ENCODE measurements around the gene SLC7A6. TPM values are rescaled to one million over a fixed set of nuclear protein-coding genes. Genes with fewer than 3 reads are reported as not detected.

Gene SLC7A6
- total and polyA plus RNA-seq, 2 of the 8 experiments (the other 6 are each of a cell fraction or from before 2014, with no cell fraction given): 28.0 to 37.8 TPM

- Histone ChIP-seq H3K4me3 (ENCODE audit: extremely low read depth in 1 of 4, insufficient read depth in 2 of 4, low read depth in 3 of 4, low read length in 4 of 4) (no peak overlapping the region), H3K9ac (replicated peaks in 1 of 4; ENCODE audit: extremely low read depth in 1 of 4, low read depth in 3 of 4, low read length in 3 of 4) (no peak overlapping the region), H2BK120ac (replicated peaks; ENCODE audit: low read depth, low read length) (no peak overlapping the region), H4K8ac (ENCODE audit: extremely low read depth, insufficient read depth, low read length) (no peak overlapping the region), H2BK5ac (ENCODE audit: low read depth, low read length) (no peak overlapping the region), H3K56ac (replicated peaks; ENCODE audit: insufficient read length, low read depth, low read length) (no peak overlapping the region), H3K4ac (replicated peaks; ENCODE audit: insufficient read length, low read depth, low read length) (no peak overlapping the region), H4K20me1 (replicated peaks in 1 of 2; ENCODE audit: control insufficient read depth in 1 of 2, insufficient read depth in 2 of 2, low read length in 2 of 2) (no peaks in the 10 kb centered on the region), H3K27me3 (replicated peaks in 1 of 4; ENCODE audit: control insufficient read depth in 3 of 4, extremely low read depth in 1 of 4, insufficient read depth in 3 of 4, low read length in 3 of 4) (no peaks in the 10 kb centered on the region), H3K79me1 (ENCODE audit: low read depth, low read length) (no peaks in the 10 kb centered on the region), H3K27ac (ENCODE audit: low read depth, low read length) (no peak overlapping the region), H2AK5ac (ENCODE audit: low read depth, low read length) (no peak overlapping the region), H2BK20ac (ENCODE audit: low read length) (no peak overlapping the region), H3K9me3 (ENCODE audit: insufficient read depth in 2 of 2, low read depth in 1 of 2, low read length in 1 of 2) (no peaks in the 10 kb centered on the region), H2BK15ac (ENCODE audit: low read length) (no peak overlapping the region), H3K79me2 (ENCODE audit: control insufficient read depth in 1 of 2, insufficient read depth in 2 of 2, low read length in 2 of 2) (no peaks in the 10 kb centered on the region), H4K91ac (replicated peaks; ENCODE audit: insufficient read length, low read length) (no peak overlapping the region), H2AFZ (ENCODE audit: low read length) (no peak overlapping the region), H3K18ac (ENCODE audit: extremely low read depth, low read length) (no peak overlapping the region), H4K5ac (ENCODE audit: insufficient read length, low read depth, low read length) (no peak overlapping the region), H3K4me2 (ENCODE audit: insufficient read depth in 1 of 2, low read depth in 2 of 2, low read length in 2 of 2) (no peak overlapping the region), H3K14ac (ENCODE audit: insufficient read length) (no peak overlapping the region), H3K4me1 (replicated peaks in 1 of 4; ENCODE audit: control insufficient read depth in 3 of 4, insufficient read depth in 4 of 4, low read length in 3 of 4) (peaks cover 0 to 2% (median 0%) of the 10 kb centered on the region in 4 experiments; a peak in 1 of 7 replicates), H2BK12ac (ENCODE audit: low read depth, low read length) (no peak overlapping the region), H3K23ac (ENCODE audit: insufficient read length) (no peak overlapping the region), H3K36me3 (ENCODE audit: control insufficient read depth in 2 of 4, insufficient read depth in 4 of 4, low read length in 3 of 4) (no peaks in the 10 kb centered on the region; a peak in 1 of 8 replicates), H3K23me2 (ENCODE audit: low read depth, low read length) (no peaks in the 10 kb centered on the region)
- FAIRE-seq (no peak), DNase-seq (ENCODE audit: low read depth in 1 of 2, low spot score in 2 of 2) (no peak)
- TF ChIP-seq E2F6 (IDR thresholded peaks at IDR 0.05) (no peak), SAP30 (IDR thresholded peaks at IDR 0.05; ENCODE audit: insufficient read depth, insufficient replicate concordance, low read length) (no peak), CREB1 (IDR thresholded peaks at IDR 0.05) (no peak), NRF1 (IDR thresholded peaks at IDR 0.05; ENCODE audit: low read depth, low read length) (no peak), KDM1A (IDR thresholded peaks at IDR 0.05; ENCODE audit: borderline replicate concordance, low read length) (no peak), POLR2A (IDR thresholded peaks at IDR 0.05; ENCODE audit: control extremely low read depth in 1 of 2, low read depth in 2 of 2, low read length in 2 of 2) (no peak), CHD2 (IDR thresholded peaks at IDR 0.05; ENCODE audit: low read length) (no peak), SIX5 (IDR thresholded peaks at IDR 0.05; ENCODE audit: low read depth, low read length) (no peak), KDM5A (IDR thresholded peaks at IDR 0.05; ENCODE audit: low read length) (no peak), EGR1 (IDR thresholded peaks at IDR 0.05; ENCODE audit: borderline replicate concordance, low read depth, low read length) (no peak), TAF1 (IDR thresholded peaks at IDR 0.05; ENCODE audit: low read depth, low read length) (no peak), SP2 (IDR thresholded peaks at IDR 0.05; ENCODE audit: low read length) (no peak), NANOG (IDR thresholded peaks at IDR 0.05; ENCODE audit: insufficient read depth, low read depth, low read length, poor library complexity, severe bottlenecking) (no peak)
- CTCF ChIA-PET (ENCODE audit: partially characterized antibody): interaction anchor here (0.6 to 2.8 kb wide), 6 partner anchors 10 to 1486 kb away, joined by 3 to 9 read pairs (median 5); no protein-coding TSS in a partner anchor
- WGBS, 2 experiments (ENCODE audit: extremely low coverage in 1 of 2, insufficient coverage in 1 of 2, insufficient read length in 1 of 2, insufficient replicate concordance in 2 of 2, low coverage in 1 of 2, low lambda C conversion rate in 2 of 2, missing lambda C conversion rate in 1 of 2): 87% methylated on average over 3 of the region's 3 CpGs; no CpG with 5 or more reads in 1 of the 2 experiments
- POLR2A ChIA-PET (ENCODE audit: partially characterized antibody): interaction anchor here (0.8 kb wide), 1 partner anchor 21 kb away, joined by 3 read pairs; no protein-coding TSS in a partner anchor
Observed at GRCh38 chr16:68216240-68216639, 48.1 kb upstream of the SLC7A6 start.
